Dedifferentiated amniotic fluid mesenchymal stem cell (primary cell): ENCODE data around the gene ZDHHC17.

Source experiments
- DNase-seq: peaks from one replicate; pipeline ENCODE4 v3.0.0-alpha.2; 2016; ENCODE audit errors: extremely low spot score

The ZDHHC17 gene

GRCh38 chr12:76813972-76814371, 50.1 kb downstream of the ZDHHC17 start:
- no peak for DNase-seq

- DNase-seq: peak; percentile 29
Observed at GRCh38 chr12:76820888-76821482, 57.1 kb downstream of the ZDHHC17 start.

GRCh38 chr12:76830436-76830835, 66.5 kb downstream of the ZDHHC17 start:
- DNase-seq: peak; percentile 41

GRCh38 chr12:76836633-76837032, 72.7 kb downstream of the ZDHHC17 start:
- DNase-seq: no peak

DNA sequence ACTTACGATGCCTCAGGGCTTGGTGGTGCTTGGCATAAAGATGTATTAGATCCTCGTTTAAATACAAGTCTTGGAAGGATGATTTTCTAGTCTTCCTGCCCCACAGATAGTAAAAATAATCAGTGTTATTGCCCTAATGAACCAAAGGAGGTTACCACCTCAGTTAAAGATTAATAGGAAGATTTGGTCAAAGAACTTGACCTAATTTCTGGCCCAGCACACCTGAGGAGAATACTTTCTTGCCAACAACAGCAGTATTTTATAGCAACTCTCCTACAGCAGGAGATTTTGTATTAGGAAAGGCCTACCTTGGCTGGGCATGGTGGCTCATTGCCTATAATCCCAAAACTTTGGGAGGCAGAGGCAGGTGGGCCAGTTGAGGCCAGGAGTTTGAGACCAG, 83.3 kb downstream of the ZDHHC17 start:
- no peak for DNase-seq

DNA sequence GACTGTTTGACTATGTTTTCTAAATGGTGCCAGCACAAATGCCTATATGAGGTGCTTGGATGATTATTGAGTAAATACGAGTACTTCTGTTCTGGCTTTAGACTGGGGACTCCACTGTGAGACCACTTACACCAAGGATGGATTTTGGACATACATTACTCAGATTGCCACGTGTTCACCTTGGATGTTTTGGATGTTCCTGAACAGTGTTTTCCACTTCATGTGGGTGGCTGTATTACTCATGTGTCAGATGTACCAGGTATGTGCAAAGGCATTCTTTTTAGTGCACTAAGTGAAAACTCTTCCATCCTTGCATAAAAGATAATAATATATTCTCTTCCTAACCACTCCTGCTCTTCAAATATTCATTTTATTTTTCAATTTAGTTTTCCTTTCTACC, 84.2 kb downstream of the ZDHHC17 start:
- DNase-seq: no peak

- DNase-seq: no peak
Observed at GRCh38 chr12:76852106-76852505, 88.2 kb downstream of the ZDHHC17 start.

DNA sequence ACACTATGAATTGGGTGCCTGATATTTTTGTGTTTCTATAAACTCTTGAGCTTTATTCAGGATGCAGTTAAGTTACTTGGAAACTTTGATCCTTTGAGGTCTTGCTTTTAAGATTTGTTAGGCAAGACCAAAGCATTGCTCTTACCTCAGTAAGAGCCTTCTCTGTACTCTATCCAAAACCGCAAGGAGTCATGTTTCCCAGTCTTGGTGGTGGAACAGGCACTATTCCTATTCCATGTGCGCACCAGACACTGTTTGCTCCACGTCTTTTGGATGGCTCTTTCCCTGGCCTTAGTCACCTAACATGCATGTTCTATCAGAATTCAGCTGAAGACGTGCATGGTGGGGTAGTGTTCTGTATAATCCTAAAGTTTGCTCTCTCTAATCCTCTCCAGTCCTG, 91.4 kb downstream of the ZDHHC17 start:
- no peak for DNase-seq

GRCh38 chr12:76856018-76856644, 92.2 kb downstream of the ZDHHC17 start:
- DNase-seq: no peak

DNA sequence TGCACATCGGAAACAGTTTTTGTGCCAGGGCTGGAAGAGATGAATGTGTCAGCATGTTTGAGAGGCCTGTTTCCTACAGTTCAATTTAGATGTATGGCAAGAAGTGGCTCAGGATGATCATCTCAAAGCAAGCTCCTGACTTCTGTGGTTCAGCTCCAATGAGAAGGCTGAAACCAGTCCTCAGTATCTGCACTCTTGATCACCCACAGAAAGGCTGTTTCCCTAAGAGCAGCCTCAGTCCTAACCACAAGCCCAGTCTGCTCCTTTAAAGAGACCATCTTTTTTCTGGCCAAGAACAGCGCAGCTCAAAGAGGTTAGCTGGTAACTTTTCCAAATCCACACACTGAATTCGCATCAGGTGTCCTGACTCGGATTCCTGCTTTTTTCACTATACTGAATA, 95.7 kb downstream of the ZDHHC17 start:
- DNase-seq: no peak

- DNase-seq: no peak
Observed at GRCh38 chr12:76860256-76860655, 96.3 kb downstream of the ZDHHC17 start.

- DNase-seq: peak; percentile 75
Observed at GRCh38 chr12:76863005-76863670, 99.2 kb downstream of the ZDHHC17 start.

- DNase-seq: no peak
Observed at GRCh38 chr12:76863837-76864236, 99.9 kb downstream of the ZDHHC17 start.

GRCh38 chr12:76864791-76865400, 101.0 kb downstream of the ZDHHC17 start:
- DNase-seq: peak; percentile 35

GRCh38 chr12:76866151-76866567, 102.2 kb downstream of the ZDHHC17 start:
- DNase-seq: no peak

DNA sequence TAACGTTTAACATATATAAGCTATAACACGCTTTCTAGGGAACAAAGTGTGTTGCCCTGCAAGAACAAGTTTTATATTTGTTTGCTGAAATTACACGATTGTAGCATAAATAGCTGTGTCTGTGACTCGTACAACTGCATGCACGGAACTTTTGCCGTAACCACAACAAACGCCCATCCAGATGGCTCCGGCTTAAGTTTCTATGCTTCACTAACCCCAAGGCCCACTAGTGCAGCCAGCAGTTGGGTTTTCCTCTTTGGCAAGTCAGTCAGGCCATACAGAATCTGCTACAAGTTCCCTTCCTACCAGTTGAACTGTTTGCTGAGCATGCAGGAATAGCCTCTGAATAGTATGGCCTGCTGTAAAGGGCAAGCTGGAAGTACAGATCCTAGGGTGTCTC, 102.8 kb downstream of the ZDHHC17 start:
- peak; percentile 84 for DNase-seq

DNA sequence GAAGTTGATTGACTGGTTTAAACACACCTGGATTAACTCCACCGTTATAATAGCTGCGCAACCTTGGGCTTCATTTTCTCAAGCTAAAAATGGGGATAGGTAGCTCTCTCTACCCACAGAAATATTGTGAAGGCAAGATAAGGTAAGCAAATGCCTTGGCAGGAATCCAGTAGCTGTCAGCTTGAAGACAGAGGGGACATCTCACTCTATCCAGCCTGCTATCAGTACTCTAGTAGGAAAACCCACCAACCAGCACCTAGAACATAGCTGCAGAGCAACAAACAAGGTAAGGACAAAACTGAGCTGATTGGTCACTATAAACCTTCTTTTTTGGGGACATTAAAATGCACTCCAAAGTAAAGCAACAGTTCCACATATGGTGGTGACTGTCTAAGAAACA, 107.2 kb downstream of the ZDHHC17 start:
- DNase-seq: no peak

- DNase-seq: no peak
Observed at GRCh38 chr12:76871742-76872141, 107.8 kb downstream of the ZDHHC17 start.

GRCh38 chr12:76872415-76872814, 108.5 kb downstream of the ZDHHC17 start:
- DNase-seq: no peak

GRCh38 chr12:76874027-76874426, 110.1 kb downstream of the ZDHHC17 start:
- no peak for DNase-seq

- DNase-seq: no peak
Observed at GRCh38 chr12:76874491-76875190, 110.7 kb downstream of the ZDHHC17 start.

DNA sequence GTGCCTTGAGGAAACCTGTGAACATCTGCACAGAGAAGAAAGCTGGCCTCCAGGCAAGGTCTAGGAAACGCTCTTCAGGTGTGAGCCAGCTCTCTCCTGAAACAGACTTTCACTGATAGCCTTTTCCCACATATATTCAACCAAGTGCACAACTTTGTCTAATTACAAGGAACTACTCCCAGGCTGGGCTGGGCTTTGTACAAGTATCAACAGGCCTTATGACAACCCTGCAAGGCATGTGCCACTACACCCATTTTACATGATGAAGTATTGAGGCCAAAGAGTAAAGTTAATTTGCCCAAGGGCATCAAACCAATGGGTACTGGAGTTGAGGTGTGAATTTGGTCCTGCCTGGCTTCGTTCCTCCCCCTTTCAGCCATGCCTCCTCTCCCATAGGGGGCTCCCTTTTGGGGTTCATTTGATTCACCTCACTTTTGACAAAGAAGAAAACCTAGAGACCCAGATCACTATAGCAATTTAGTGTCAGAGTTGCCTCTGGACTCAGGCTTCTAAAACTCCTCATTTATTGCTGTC, 112.8 kb downstream of the ZDHHC17 start:
- no peak for DNase-seq
